ENCODE data around the gene TRAF7.
"Not testable (repeated sequence)": the region's sequence is repeated elsewhere in the genome, so short reads cannot be mapped to it uniquely, and the experiment has no call there.

DNA sequence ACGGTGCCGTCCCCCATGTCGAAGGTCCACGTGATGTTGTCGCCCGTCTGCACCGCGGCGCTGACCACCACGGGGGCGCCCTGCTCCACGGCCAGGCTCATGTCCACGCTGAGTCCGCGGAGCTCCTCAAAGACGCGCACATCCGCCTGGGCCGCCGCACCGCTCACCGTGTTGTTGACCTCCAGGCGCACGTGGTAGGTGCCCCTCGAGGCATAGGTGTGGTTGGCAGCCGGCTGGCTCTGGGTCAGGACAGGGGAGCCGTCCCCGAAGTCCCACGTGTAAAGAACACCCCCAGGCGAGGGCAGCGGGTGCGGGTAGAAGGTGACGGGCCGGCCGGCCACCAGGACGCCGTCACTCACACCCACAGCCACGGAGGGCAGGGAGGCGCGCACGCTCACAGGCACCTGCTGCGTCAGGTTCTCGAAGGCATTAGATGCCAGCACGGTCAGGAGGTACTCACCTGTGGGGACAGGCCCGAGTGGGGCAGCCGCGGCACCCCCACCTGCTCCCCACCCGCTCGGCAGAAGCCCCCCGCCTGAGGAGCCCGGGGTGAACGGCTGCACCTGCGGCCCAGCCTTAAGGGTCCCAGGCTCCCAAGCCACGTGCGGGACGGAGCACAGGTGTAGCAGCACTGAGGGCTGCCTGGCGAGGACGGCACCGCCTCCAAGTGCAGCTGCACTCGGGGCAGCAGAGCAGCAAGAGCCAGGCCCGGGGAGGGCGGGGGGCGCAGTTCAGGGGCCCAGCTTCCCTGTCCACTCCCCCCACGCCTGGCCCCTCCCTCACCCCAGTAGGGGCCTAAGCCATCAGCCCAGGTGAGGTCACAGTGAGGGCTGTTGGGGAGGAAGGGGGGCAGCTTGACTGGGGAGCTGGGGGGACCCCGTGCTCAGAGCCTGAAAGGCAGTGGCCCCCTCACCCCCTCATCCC lies 43.9 kb upstream of the TRAF7 start:
- TF ChIP-seq, protein P1, sequence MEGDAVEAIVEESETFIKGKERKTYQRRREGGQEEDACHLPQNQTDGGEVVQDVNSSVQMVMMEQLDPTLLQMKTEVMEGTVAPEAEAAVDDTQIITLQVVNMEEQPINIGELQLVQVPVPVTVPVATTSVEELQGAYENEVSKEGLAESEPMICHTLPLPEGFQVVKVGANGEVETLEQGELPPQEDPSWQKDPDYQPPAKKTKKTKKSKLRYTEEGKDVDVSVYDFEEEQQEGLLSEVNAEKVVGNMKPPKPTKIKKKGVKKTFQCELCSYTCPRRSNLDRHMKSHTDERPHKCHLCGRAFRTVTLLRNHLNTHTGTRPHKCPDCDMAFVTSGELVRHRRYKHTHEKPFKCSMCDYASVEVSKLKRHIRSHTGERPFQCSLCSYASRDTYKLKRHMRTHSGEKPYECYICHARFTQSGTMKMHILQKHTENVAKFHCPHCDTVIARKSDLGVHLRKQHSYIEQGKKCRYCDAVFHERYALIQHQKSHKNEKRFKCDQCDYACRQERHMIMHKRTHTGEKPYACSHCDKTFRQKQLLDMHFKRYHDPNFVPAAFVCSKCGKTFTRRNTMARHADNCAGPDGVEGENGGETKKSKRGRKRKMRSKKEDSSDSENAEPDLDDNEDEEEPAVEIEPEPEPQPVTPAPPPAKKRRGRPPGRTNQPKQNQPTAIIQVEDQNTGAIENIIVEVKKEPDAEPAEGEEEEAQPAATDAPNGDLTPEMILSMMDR (IDR thresholded peaks at IDR 0.05), result not testable (repeated sequence)
- TF ChIP-seq POLR2A (IDR thresholded peaks at IDR 0.05), result not testable (repeated sequence)
